Neuronal stem cell (in vitro differentiated cells): ENCODE results near the gene APOBEC3H.

Experiments used
- DNase-seq: peaks from one replicate; pipeline ENCODE4 v3.0.0-alpha.2; 2013; ENCODE audit warnings: low spot score
- H2AFZ ChIP-seq: one replicate; pipeline ENCODE4 v1.6.1; 2013; ENCODE audit warnings: mild to moderate bottlenecking, low read length, inconsistent platforms
- H2AK5ac ChIP-seq: 2 replicates; pipeline ENCODE4 v1.6.1; 2013; ENCODE audit warnings: low read depth, mild to moderate bottlenecking, inconsistent platforms, low read length, moderate library complexity, mixed read lengths
- H2BK120ac ChIP-seq: 2 replicates; pipeline ENCODE4 v1.6.1; 2013; ENCODE audit warnings: low read depth, mild to moderate bottlenecking, inconsistent platforms, low read length, moderate library complexity, mixed read lengths
- H2BK12ac ChIP-seq: one replicate; pipeline ENCODE4 v1.6.1; 2013; ENCODE audit warnings: low read length, inconsistent platforms
- H2BK15ac ChIP-seq: 2 replicates; pipeline ENCODE4 v1.6.1; 2013; ENCODE audit warnings: mild to moderate bottlenecking, low read length, inconsistent platforms, mixed read lengths
- H2BK5ac ChIP-seq: one replicate; pipeline ENCODE4 v1.6.1; 2013; ENCODE audit warnings: inconsistent platforms, mild to moderate bottlenecking, low read length, moderate library complexity
- H3K14ac ChIP-seq: one replicate; pipeline ENCODE4 v1.6.1; 2013; ENCODE audit warnings: low read length, inconsistent platforms
- H3K18ac ChIP-seq: 2 replicates; pipeline ENCODE4 v1.6.1; 2013; ENCODE audit warnings: low read length, inconsistent platforms
- H3K23ac ChIP-seq: 2 replicates; pipeline ENCODE4 v1.6.1; 2013; ENCODE audit warnings: low read depth, mild to moderate bottlenecking, mixed read lengths, low read length, inconsistent platforms; ENCODE audit not compliant: poor library complexity
- H3K27ac ChIP-seq: replicated peaks from 3 replicates; pipeline ENCODE4 v1.5.1; 2013; ENCODE audit warnings: low read length, inconsistent platforms
- H3K27me3 ChIP-seq, 3 experiments: 2 replicates each; pipeline ENCODE4 v1.6.1; 2013; ENCODE audit warnings: low read length in 3 of 3, mild to moderate bottlenecking in 2 of 3, inconsistent platforms in 1 of 3, low read depth in 1 of 3, mixed read lengths in 1 of 3, moderate library complexity in 1 of 3; ENCODE audit not compliant: control insufficient read depth in 3 of 3, insufficient read depth in 3 of 3
- H3K36me3 ChIP-seq, 2 donors: replicated peaks in 1 of 2; 2 replicates each; pipeline ENCODE4 v1.6.1; 2013; ENCODE audit warnings: low read length in 2 of 2; ENCODE audit not compliant: control insufficient read depth in 2 of 2, insufficient read depth in 2 of 2
- H3K4ac ChIP-seq: 2 replicates; pipeline ENCODE4 v1.6.1; 2013; ENCODE audit warnings: inconsistent platforms, mild to moderate bottlenecking, low read length, moderate library complexity
- H3K4me1 ChIP-seq, 2 donors: 1 replicate in 1 of 2; 2 replicates in 1 of 2; pipeline ENCODE4 v1.6.1; 2013; ENCODE audit warnings: low read length in 2 of 2, low read depth in 1 of 2; ENCODE audit not compliant: control insufficient read depth in 2 of 2, insufficient read depth in 1 of 2
- H3K4me2 ChIP-seq: one replicate; pipeline ENCODE4 v1.6.1; 2013; ENCODE audit warnings: mild to moderate bottlenecking, low read length, inconsistent platforms; ENCODE audit not compliant: insufficient read depth, poor library complexity, severe bottlenecking
- H3K4me3 ChIP-seq, 2 donors: 2 replicates each; pipeline ENCODE4 v1.5.1; 2013; ENCODE audit warnings: low read length in 2 of 2, mild to moderate bottlenecking in 2 of 2, inconsistent platforms in 1 of 2, moderate library complexity in 1 of 2
- H3K79me1 ChIP-seq: one replicate; pipeline ENCODE4 v1.6.1; 2013; ENCODE audit warnings: low read depth, mild to moderate bottlenecking, inconsistent platforms, low read length, moderate library complexity
- H3K9ac ChIP-seq: one replicate; pipeline ENCODE4 v1.6.1; 2013; ENCODE audit warnings: mild to moderate bottlenecking, low read depth, low read length, inconsistent platforms; ENCODE audit not compliant: poor library complexity
- H3K9me3 ChIP-seq, 2 donors: replicated peaks in 1 of 2; 2 replicates each; pipeline versions ENCODE3 to v1.6.1; 2013; ENCODE audit warnings: low read length in 2 of 2, mild to moderate bottlenecking in 2 of 2, inconsistent platforms in 1 of 2, low read depth in 1 of 2, mixed read lengths in 1 of 2, moderate library complexity in 1 of 2; ENCODE audit not compliant: control insufficient read depth in 2 of 2, insufficient read depth in 1 of 2
- H4K8ac ChIP-seq: one replicate; pipeline ENCODE4 v1.6.1; 2013; ENCODE audit warnings: low read depth, mild to moderate bottlenecking, inconsistent platforms, low read length, moderate library complexity
- H4K91ac ChIP-seq: one replicate; pipeline ENCODE4 v1.6.1; 2013; ENCODE audit warnings: low read length, low read depth, mild to moderate bottlenecking, inconsistent platforms; ENCODE audit not compliant: poor library complexity
- WGBS, 2 donors: extraction: QIAGEN DNeasy Blood & Tissue Kit; methylation state at CpG; one replicate each; pipeline ENCODE4 v1.1.7; 2013; ENCODE audit warnings: missing lambda C conversion rate in 2 of 2, mixed read lengths in 1 of 2; ENCODE audit not compliant: insufficient read length in 2 of 2, insufficient replicate concordance in 1 of 2; ENCODE audit errors: extremely low coverage in 2 of 2; 5-methylcytosine and 5-hydroxymethylcytosine counted together

Gene APOBEC3H

DNA sequence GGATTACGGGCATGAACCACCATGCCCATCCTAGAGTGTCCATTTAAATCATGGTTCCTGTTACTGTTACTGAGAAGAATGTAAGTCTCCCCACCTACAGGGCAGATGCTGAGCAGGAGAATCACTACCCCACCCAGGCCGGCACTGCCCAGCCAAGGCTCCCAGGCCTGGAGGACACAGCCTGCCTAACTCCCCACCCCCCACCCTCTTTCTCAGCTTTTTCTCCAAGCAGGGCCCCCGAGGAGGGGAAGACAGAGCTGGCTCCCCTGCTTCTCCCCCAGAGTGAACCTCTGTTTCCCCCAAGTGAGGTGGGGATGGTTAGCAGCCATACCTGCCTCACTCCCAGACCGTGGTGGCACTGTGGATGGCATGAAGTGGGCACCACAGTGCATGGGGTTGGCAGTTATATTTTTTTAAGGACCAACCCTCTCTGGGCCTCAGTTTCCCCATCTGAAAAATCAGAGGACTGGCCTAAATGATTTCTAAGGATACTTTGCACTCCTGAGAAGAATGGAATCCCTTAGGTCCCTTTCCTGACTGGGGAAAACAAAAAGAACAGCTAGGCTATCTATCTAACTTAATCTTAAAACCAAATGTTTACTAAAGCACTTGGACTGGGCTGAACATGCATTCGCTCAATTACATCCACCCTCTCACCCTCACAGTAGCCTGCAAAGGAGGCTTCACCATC is 50.4 kb downstream of the APOBEC3H start:
- H3K27ac ChIP-seq, result no peak overlapping the region
- H3K14ac ChIP-seq, result no peak overlapping the region
- no peak overlapping the region for H3K4me3 ChIP-seq
- H3K4me1 ChIP-seq, result peaks cover 12 to 21% of the 10 kb centered on the region in 2 donors
- peak overlapping the region; percentile 67 for H2BK15ac ChIP-seq
- H3K23ac ChIP-seq, result no peak overlapping the region
- peaks cover 1% of the 10 kb centered on the region for H3K79me1 ChIP-seq
- H2BK12ac ChIP-seq, result no peak overlapping the region
- WGBS, 2 donors, result no CpG with 5 or more reads among the region's 5 CpGs
- H4K91ac ChIP-seq, result no peak overlapping the region
- peaks cover 0 to 16% (median 13%) of the 10 kb centered on the region in 3 experiments for H3K27me3 ChIP-seq
- H3K36me3 ChIP-seq, result no peaks in the 10 kb centered on the region
- no peak for DNase-seq
- no peak overlapping the region for H2BK5ac ChIP-seq
- H2AK5ac ChIP-seq, result peak overlapping the region; percentile 6
- H2AFZ ChIP-seq, result no peak overlapping the region
- H2BK120ac ChIP-seq, result no peak overlapping the region
- no peak overlapping the region for H3K4ac ChIP-seq
- no peak overlapping the region for H3K9ac ChIP-seq
- no peak overlapping the region for H4K8ac ChIP-seq
- H3K9me3 ChIP-seq, result no peaks in the 10 kb centered on the region
- H3K18ac ChIP-seq, result no peak overlapping the region
- no peak overlapping the region for H3K4me2 ChIP-seq

DNA sequence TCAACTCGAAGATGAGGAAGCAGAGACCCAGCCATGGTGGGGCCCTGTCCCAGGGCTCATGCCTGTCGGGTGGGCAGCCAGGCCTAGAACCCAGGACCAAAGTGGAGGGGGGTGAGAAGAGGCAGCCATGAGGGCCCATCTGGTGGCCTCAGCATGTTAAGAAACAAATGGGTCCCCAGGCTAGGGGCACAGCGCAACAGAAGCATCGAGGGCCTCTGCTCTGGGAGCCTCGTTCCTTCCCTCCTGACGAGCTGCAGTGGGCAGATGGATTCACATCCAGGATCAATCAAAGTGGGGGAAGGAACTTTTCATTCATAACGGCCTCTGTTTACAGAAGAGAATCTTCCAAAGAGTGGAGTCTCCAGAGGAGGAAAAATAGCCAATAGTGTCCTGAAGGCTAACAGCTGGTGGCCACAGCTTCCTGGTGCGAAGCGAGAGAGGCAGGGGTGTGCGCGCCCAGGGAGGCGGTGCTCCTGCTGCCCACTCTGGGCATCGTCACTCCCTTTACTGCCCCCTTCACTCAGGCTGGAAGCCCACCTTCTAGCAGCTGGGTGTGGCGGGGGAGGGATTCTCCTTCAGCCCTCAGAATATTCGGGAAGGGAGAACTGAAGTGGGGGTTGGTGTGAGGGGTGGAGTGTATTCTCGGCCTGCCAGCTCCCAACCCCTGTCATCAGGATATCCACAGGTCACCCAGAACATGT is 51.1 kb downstream of the APOBEC3H start:
- H3K27me3 ChIP-seq, result peaks cover under 1 to 20% (median 17%) of the 10 kb centered on the region in 3 experiments

DNA sequence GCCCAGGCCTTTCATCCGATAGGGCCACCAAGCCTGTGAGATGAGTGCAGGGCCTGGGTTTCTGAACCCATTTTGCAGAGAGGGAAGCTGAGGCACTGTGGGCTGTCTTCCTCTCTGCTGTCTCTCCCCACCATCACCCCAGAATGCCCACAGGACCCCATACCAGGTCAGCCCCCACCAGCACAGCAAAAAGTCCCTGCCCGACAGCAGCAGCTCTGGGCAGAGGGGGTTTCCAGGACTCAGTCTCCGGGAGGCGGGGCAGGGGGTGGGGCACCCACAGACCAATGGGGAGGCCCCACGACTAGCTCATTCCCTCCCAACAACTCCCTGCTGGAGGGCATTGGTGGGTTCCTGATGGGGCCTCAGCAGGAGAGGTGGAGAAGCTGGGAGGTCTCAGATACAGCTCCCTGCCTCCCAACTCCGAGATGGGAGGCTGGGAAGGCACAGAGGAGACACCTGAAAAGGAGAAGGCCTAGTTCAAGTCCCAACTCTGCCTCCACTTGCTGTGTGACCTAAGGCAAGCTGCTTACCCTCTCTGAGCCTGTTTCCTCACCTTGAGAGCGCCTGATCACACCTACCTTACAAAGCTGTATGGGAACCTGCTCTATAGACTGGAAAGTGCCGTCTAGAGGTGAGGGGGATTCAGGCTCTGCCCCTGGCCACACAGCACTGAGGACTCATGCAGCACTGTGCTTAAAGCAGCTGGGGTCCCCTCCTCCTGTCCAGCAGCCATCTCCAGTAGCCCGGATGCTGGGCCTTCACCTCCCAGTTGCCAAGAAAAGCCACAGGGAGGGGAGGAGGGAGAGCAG is 51.9 kb downstream of the APOBEC3H start:
- Histone ChIP-seq H2BK15ac (peak overlapping the region; percentile 67), H3K4me1 (peaks cover 12 to 21% of the 10 kb centered on the region in 2 donors), H3K27me3 (peaks cover 3 to 22% (median 21%) of the 10 kb centered on the region in 3 experiments), H4K8ac (no peak overlapping the region), H3K27ac (no peak overlapping the region), H3K14ac (no peak overlapping the region), H3K18ac (peak overlapping the region; percentile 55), H2AK5ac (peak overlapping the region; percentile 6), H2AFZ (no peak overlapping the region), H3K4me2 (no peak overlapping the region), H3K36me3 (no peaks in the 10 kb centered on the region), H3K9ac (no peak overlapping the region), H4K91ac (no peak overlapping the region), H3K9me3 (no peaks in the 10 kb centered on the region), H3K79me1 (peaks cover 1% of the 10 kb centered on the region), H3K23ac (no peak overlapping the region), H3K4me3 (no peak overlapping the region), H2BK120ac (no peak overlapping the region), H2BK5ac (peak overlapping the region; percentile 54), H3K4ac (no peak overlapping the region), H2BK12ac (no peak overlapping the region)
- DNase-seq, result no peak
- WGBS, 2 donors, result no CpG with 5 or more reads among the region's 9 CpGs

More for the DNA sequence above, 51.1 kb downstream of the APOBEC3H start:
- no CpG with 5 or more reads among the region's 16 CpGs for whole genome bisulfite sequencing, 2 donors
- Histone ChIP-seq H2BK15ac (peak overlapping the region; percentile 67), H3K4ac (no peak overlapping the region), H2BK12ac (no peak overlapping the region), H2BK5ac (peak overlapping the region; percentile 54), H3K4me1 (peaks cover 12 to 23% of the 10 kb centered on the region in 2 donors), H3K14ac (no peak overlapping the region), H2AK5ac (peak overlapping the region; percentile 6), H3K4me2 (no peak overlapping the region), H4K8ac (no peak overlapping the region), H3K23ac (no peak overlapping the region), H3K27ac (no peak overlapping the region), H3K9me3 (no peaks in the 10 kb centered on the region), H3K4me3 (no peak overlapping the region), H3K36me3 (no peaks in the 10 kb centered on the region), H3K18ac (peak overlapping the region; percentile 13), H4K91ac (no peak overlapping the region), H2AFZ (no peak overlapping the region), H2BK120ac (no peak overlapping the region), H3K79me1 (peaks cover 1% of the 10 kb centered on the region), H3K9ac (peak overlapping the region; percentile 63)
- no peak for DNase-seq
